Peyer's patch (tissue), 4 donors: Measurements from ENCODE around the gene PDE11A. TPM values are rescaled to one million over a fixed set of nuclear protein-coding genes. Genes with fewer than 3 reads are reported as not detected.

Experiments
- DNase-seq, 3 donors: peaks; one replicate each; pipeline ENCODE4 v3.0.0-alpha.2; 2017 to 2019
- H3K27ac ChIP-seq, 4 donors: fragments of 200-600 bp; sonication (generic); one replicate each; pipeline ENCODE4 v1.5.1; 2016 to 2019
- H3K27me3 ChIP-seq, 2 donors: fragments of 200-600 bp; sonication (generic); one replicate each; pipeline ENCODE4 v1.5.1; 2019
- H3K36me3 ChIP-seq, 3 donors: fragments of 200-600 bp; sonication (generic); one replicate each; pipeline ENCODE4 v1.5.1; 2016 to 2019
- H3K4me1 ChIP-seq, 4 donors: fragments of 200-600 bp; sonication (generic); one replicate each; pipeline ENCODE4 v1.5.1; 2016 to 2019
- H3K4me3 ChIP-seq, 4 donors: fragments of 200-600 bp; sonication (generic); 1 replicate in 3 of 4; 2 replicates in 1 of 4; pipeline ENCODE4 v1.5.1; 2016 to 2019; ENCODE audit warnings: mild to moderate bottlenecking in 1 of 4
- H3K9me3 ChIP-seq, 4 donors: fragments of 200-600 bp; sonication (generic); one replicate each; pipeline ENCODE4 v1.5.1; 2016 to 2019; ENCODE audit warnings: mild to moderate bottlenecking in 1 of 4
- CTCF ChIP-seq, 6 experiments: fragments of 450-650 bp in 4 of 6; fragments of 200-600 bp in 2 of 6; sonication (generic) in 1 of 6; IDR thresholded peaks; one replicate each; pipeline ENCODE4 v1.5.1; 2017 to 2019; ENCODE audit warnings: antibody characterized with exemption in 6 of 6, mild to moderate bottlenecking in 3 of 6, moderate library complexity in 1 of 6
- POLR2A ChIP-seq, 2 donors: fragments of 450-650 bp; IDR thresholded peaks; one replicate each; pipeline ENCODE4 v1.5.1; 2017; ENCODE audit warnings: antibody characterized with exemption in 2 of 2, mild to moderate bottlenecking in 2 of 2, moderate library complexity in 2 of 2
- total RNA-seq, 4 donors: library from RNA; depleted of rRNA; stranded (reverse); fragments of >200 nt; gene quantifications; one replicate each; pipeline ENCODE4 v1.1.0, GENCODE V29; 2016

The PDE11A gene
- total RNA-seq, 4 donors from 2014 or later: 1.6 to 2.1 (median 1.7) TPM

- no peak overlapping the region for H3K27ac ChIP-seq
- H3K9me3 ChIP-seq: no peaks in the 10 kb centered on the region
- TF ChIP-seq POLR2A (IDR thresholded peaks at IDR 0.05): no peak
- no peak for TF ChIP-seq CTCF (IDR thresholded peaks at IDR 0.05)
- H3K27me3 ChIP-seq: no peaks in the 10 kb centered on the region
- no peak overlapping the region for H3K4me3 ChIP-seq
- H3K36me3 ChIP-seq: no peaks in the 10 kb centered on the region
- H3K4me1 ChIP-seq: no peaks in the 10 kb centered on the region
- DNase-seq: no peak
These were observed 176.0 kb downstream of the PDE11A start for GRCh38 chr2:177896587-177896986.

- no peak overlapping the region for H3K4me3 ChIP-seq
- H3K27ac ChIP-seq: no peak overlapping the region
- H3K4me1 ChIP-seq: no peaks in the 10 kb centered on the region
- no peaks in the 10 kb centered on the region for H3K36me3 ChIP-seq
- H3K27me3 ChIP-seq: no peaks in the 10 kb centered on the region
- H3K9me3 ChIP-seq: no peaks in the 10 kb centered on the region
- DNase-seq: no peak
- no peak for TF ChIP-seq POLR2A (IDR thresholded peaks at IDR 0.05)
- no peak for TF ChIP-seq CTCF (IDR thresholded peaks at IDR 0.05)
These were observed 178.0 kb downstream of the PDE11A start for GRCh38 chr2:177894546-177894945.

GRCh38 chr2:177893880-177894279, 178.7 kb downstream of the PDE11A start:
- TF ChIP-seq POLR2A (IDR thresholded peaks at IDR 0.05) (no peak), CTCF (IDR thresholded peaks at IDR 0.05) (no peak)
- Histone ChIP-seq H3K27ac (no peak overlapping the region), H3K4me3 (no peak overlapping the region)

GRCh38 chr2:177891533-177891932, 181.0 kb downstream of the PDE11A start:
- no peak for TF ChIP-seq CTCF (IDR thresholded peaks at IDR 0.05)
- no peak for TF ChIP-seq POLR2A (IDR thresholded peaks at IDR 0.05)
- Histone ChIP-seq H3K27me3 (no peaks in the 10 kb centered on the region), H3K9me3 (no peaks in the 10 kb centered on the region), H3K4me3 (no peak overlapping the region), H3K27ac (no peak overlapping the region), H3K36me3 (no peaks in the 10 kb centered on the region), H3K4me1 (no peaks in the 10 kb centered on the region)
- no peak for DNase-seq

More at GRCh38 chr2:177893880-177894279, 178.7 kb downstream of the PDE11A start:
- Histone ChIP-seq H3K27me3 (no peaks in the 10 kb centered on the region), H3K9me3 (no peaks in the 10 kb centered on the region), H3K36me3 (no peaks in the 10 kb centered on the region), H3K4me1 (no peaks in the 10 kb centered on the region)
- DNase-seq: no peak

- H3K27ac ChIP-seq: no peak overlapping the region
- H3K36me3 ChIP-seq: no peaks in the 10 kb centered on the region
- H3K4me1 ChIP-seq: no peaks in the 10 kb centered on the region
- no peak for DNase-seq
- H3K27me3 ChIP-seq: no peaks in the 10 kb centered on the region
- TF ChIP-seq POLR2A (IDR thresholded peaks at IDR 0.05) (no peak), CTCF (IDR thresholded peaks at IDR 0.05) (no peak)
- no peak overlapping the region for H3K4me3 ChIP-seq
- H3K9me3 ChIP-seq: no peaks in the 10 kb centered on the region
These were observed 182.6 kb downstream of the PDE11A start for GRCh38 chr2:177889818-177890460.

- no peak for TF ChIP-seq CTCF (IDR thresholded peaks at IDR 0.05)
- TF ChIP-seq POLR2A (IDR thresholded peaks at IDR 0.05): no peak
- DNase-seq: no peak
- Histone ChIP-seq H3K27me3 (no peaks in the 10 kb centered on the region), H3K4me3 (no peak overlapping the region), H3K9me3 (no peaks in the 10 kb centered on the region), H3K36me3 (no peaks in the 10 kb centered on the region), H3K27ac (no peak overlapping the region), H3K4me1 (no peaks in the 10 kb centered on the region)
These were observed 184.0 kb downstream of the PDE11A start for GRCh38 chr2:177888581-177888980.
